ENCODE results near the gene TRAF2. TPM values are rescaled to one million over a fixed set of nuclear protein-coding genes. Genes with fewer than 3 reads are reported as not detected.
A peak's percentile ranks its signal among the peaks of the same experiment; 100 is the strongest.

Gene TRAF2
- total RNA-seq, 2 experiments from 2014 or later = 10.6 to 11.6 TPM

GRCh38 chr9:136854113-136854841, 32.0 kb upstream of the TRAF2 start:
- peaks cover under 1% of the 10 kb centered on the region for H3K27me3 Mint-ChIP-seq
- ATAC-seq (ENCODE audit: poor library complexity) (no peak), DNase-seq (peak in 2 of 14 experiments; percentile 0 to 27)
- intact Hi-C loops (cut with DNase I, micrococcal nuclease) = no loop called here
- no peak overlapping the region for H3K4me3 Mint-ChIP-seq
- peaks cover under 1% of the 10 kb centered on the region for H3K36me3 Mint-ChIP-seq (ENCODE audit: low read depth)
- ChIA-PET POLR2A (no interaction called here), CTCF (no interaction called here)
- H3K27me3 ChIP-seq (ENCODE audit: control insufficient read depth in 1 of 2, insufficient read depth in 2 of 2, low read length in 2 of 2) = no peaks in the 10 kb centered on the region
- H3K4me1 ChIP-seq (ENCODE audit: insufficient read depth, low read length) = peaks cover 13% of the 10 kb centered on the region
- no peak overlapping the region for H3K27ac Mint-ChIP-seq
- H3K9me3 Mint-ChIP-seq = no peaks in the 10 kb centered on the region
- H3K36me3 ChIP-seq (ENCODE audit: insufficient read depth, low read length) = peaks cover 10% of the 10 kb centered on the region
- no peak overlapping the region for H3K4me3 ChIP-seq (ENCODE audit: low read length)
- H3K9me3 ChIP-seq (ENCODE audit: control insufficient read depth in 1 of 2, insufficient read depth in 1 of 2, low read length in 2 of 2) = no peaks in the 10 kb centered on the region
- no peak for TF ChIP-seq CTCF (IDR thresholded peaks at IDR 0.05)
- peaks cover under 1% of the 10 kb centered on the region for H3K4me1 Mint-ChIP-seq (ENCODE audit: low read depth)
- H3K27ac ChIP-seq (ENCODE audit: low read depth in 1 of 2, low read length in 2 of 2) = no peak overlapping the region

GRCh38 chr9:136854842-136855460, 31.4 kb upstream of the TRAF2 start:
- Mint-ChIP-seq H3K4me3 (no peak overlapping the region), H3K4me1 (ENCODE audit: low read depth) (no peaks in the 10 kb centered on the region), H3K9me3 (no peaks in the 10 kb centered on the region), H3K27ac (no peak overlapping the region), H3K36me3 (ENCODE audit: low read depth) (no peaks in the 10 kb centered on the region), H3K27me3 (no peaks in the 10 kb centered on the region)
- Histone ChIP-seq H3K36me3 (ENCODE audit: insufficient read depth, low read length) (peaks cover 10% of the 10 kb centered on the region), H3K4me1 (ENCODE audit: insufficient read depth, low read length) (peaks cover 8% of the 10 kb centered on the region), H3K27ac (ENCODE audit: low read depth in 1 of 2, low read length in 2 of 2) (no peak overlapping the region), H3K4me3 (ENCODE audit: low read length) (no peak overlapping the region), H3K27me3 (ENCODE audit: control insufficient read depth in 1 of 2, insufficient read depth in 2 of 2, low read length in 2 of 2) (no peaks in the 10 kb centered on the region), H3K9me3 (ENCODE audit: control insufficient read depth in 1 of 2, insufficient read depth in 1 of 2, low read length in 2 of 2) (no peaks in the 10 kb centered on the region)
- intact Hi-C loops (cut with DNase I, micrococcal nuclease) = no loop called here
- DNase-seq (peak in 2 of 14 experiments; percentile 0 to 22), ATAC-seq (ENCODE audit: poor library complexity) (no peak)
- ChIA-PET CTCF (no interaction called here), POLR2A (no interaction called here)
- TF ChIP-seq CTCF (IDR thresholded peaks at IDR 0.05) = no peak

GRCh38 chr9:136855461-136856078, 30.7 kb upstream of the TRAF2 start:
- H3K4me1 ChIP-seq (ENCODE audit: insufficient read depth, low read length) = peaks cover 3% of the 10 kb centered on the region
- ChIA-PET POLR2A (no interaction called here), CTCF (no interaction called here)
- no peak overlapping the region for H3K27ac ChIP-seq (ENCODE audit: low read depth in 1 of 2, low read length in 2 of 2)
- no peak overlapping the region for H3K4me3 ChIP-seq (ENCODE audit: low read length)
- Mint-ChIP-seq H3K4me3 (no peak overlapping the region), H3K9me3 (no peaks in the 10 kb centered on the region), H3K36me3 (ENCODE audit: low read depth) (no peaks in the 10 kb centered on the region), H3K27ac (no peak overlapping the region), H3K4me1 (ENCODE audit: low read depth) (no peaks in the 10 kb centered on the region), H3K27me3 (no peaks in the 10 kb centered on the region)
- intact Hi-C loops (cut with DNase I, micrococcal nuclease) = no loop called here
- peaks cover 8% of the 10 kb centered on the region for H3K36me3 ChIP-seq (ENCODE audit: insufficient read depth, low read length)
- H3K9me3 ChIP-seq (ENCODE audit: control insufficient read depth in 1 of 2, insufficient read depth in 1 of 2, low read length in 2 of 2) = no peaks in the 10 kb centered on the region
- no peaks in the 10 kb centered on the region for H3K27me3 ChIP-seq (ENCODE audit: control insufficient read depth in 1 of 2, insufficient read depth in 2 of 2, low read length in 2 of 2)
- TF ChIP-seq CTCF (IDR thresholded peaks at IDR 0.05) = no peak
- DNase-seq = peak in 2 of 14 experiments; percentile 1 to 22
- ATAC-seq (ENCODE audit: poor library complexity) = no peak

Measured in CD4-positive, alpha-beta T cell (primary cell).